ENCODE measurements around the gene TRIM46. TPM values are rescaled to one million over a fixed set of nuclear protein-coding genes. Genes with fewer than 3 reads are reported as not detected.

The TRIM46 gene
- polyA plus RNA-seq, 2 of the 4 experiments (the other 2 are of a cell fraction): 1.1 to 2.8 TPM

- Histone ChIP-seq H3K27ac (peak overlapping the region; percentile 80 to 90), H3K9me3 (no peaks in the 10 kb centered on the region), H3K4me3 (peak overlapping the region; percentile 55), H3K4me2 (peak overlapping the region; percentile 89), H3K4me1 (peaks cover 59% of the 10 kb centered on the region)
- TF ChIP-seq GATA3 (IDR thresholded peaks at IDR 0.05; ENCODE audit: borderline replicate concordance) (no peak), BHLHE40 (IDR thresholded peaks at IDR 0.05; ENCODE audit: low read depth, low read length) (no peak), CBX8 (IDR thresholded peaks at IDR 0.05) (no peak), HEYL (CRISPR knock-in tag; IDR thresholded peaks at IDR 0.05) (no peak), NFE2L2 (conservative IDR thresholded peaks at IDR 0.05; ENCODE audit: low read length) (no peak), PHF8 (IDR thresholded peaks at IDR 0.05; ENCODE audit: borderline replicate concordance, low read depth) (peak; percentile 43; the same call in 1 of the 2 replicates), FOSB (CRISPR knock-in tag; IDR thresholded peaks at IDR 0.05) (0 out of 2 replicates have a peak, but pooled peaks have one; percentile 46)
- DNase-seq (ENCODE audit: low read depth in 1 of 2, low spot score in 1 of 2) (no peak), ATAC-seq (peak; percentile 0 to 7; a peak in 3 of 6 replicates), FAIRE-seq (no peak)
- CTCF ChIA-PET: interaction anchor here (0.9 to 19.7 kb wide), 11 partner anchors 10 to 123 kb away, joined by 3 to 309 read pairs (median 4); partner anchors contain the start of gene KRTCAP2
- WGBS (ENCODE audit: missing lambda C conversion rate): 2% methylated on average over 15 of the region's 17 CpGs
- POLR2A ChIA-PET: interaction anchor here (1.1 kb wide), 1 partner anchor 20 kb away, joined by 3 read pairs; no protein-coding TSS in a partner anchor
Measured at GRCh38 chr1:155127967-155128754, 45.5 kb upstream of the TRIM46 start.

GRCh38 chr1:155128755-155129473, 44.7 kb upstream of the TRIM46 start:
- CTCF ChIA-PET: interaction anchor here (0.9 to 19.7 kb wide), 10 partner anchors 8 to 85 kb away, joined by 3 to 309 read pairs (median 4); partner anchors contain the start of gene KRTCAP2
- WGBS (ENCODE audit: missing lambda C conversion rate): 9% methylated on average over 14 of the region's 14 CpGs
- ATAC-seq: peak in 1 of 2 experiments; percentile 2; a peak in 2 of 6 replicates

GRCh38 chr1:155130272-155131006, 43.2 kb upstream of the TRIM46 start:
- peak overlapping the region; percentile 89 for H3K4me2 ChIP-seq
- peaks cover 55% of the 10 kb centered on the region for H3K4me1 ChIP-seq
- DNase-seq (ENCODE audit: low read depth in 1 of 2, low spot score in 1 of 2): no peak
- peak overlapping the region; percentile 80 to 90 for H3K27ac ChIP-seq
- H3K4me3 ChIP-seq: peak overlapping the region; percentile 55
- no peaks in the 10 kb centered on the region for H3K9me3 ChIP-seq
- WGBS (ENCODE audit: missing lambda C conversion rate): 83% methylated on average over 4 of the region's 6 CpGs
- ATAC-seq: no peak
- ChIA-PET POLR2A (no interaction called here), CTCF (interaction anchor here (0.8 to 19.7 kb wide), 11 partner anchors 10 to 795 kb away, joined by 3 to 309 read pairs (median 4); partner anchors contain the start of genes ADAM15 and KRTCAP2)
- FAIRE-seq: no peak
- TF ChIP-seq KDM1A (IDR thresholded peaks at IDR 0.05; ENCODE audit: low read depth) (no peak), BCL3 (IDR thresholded peaks at IDR 0.05) (no peak), FOSL2 (IDR thresholded peaks at IDR 0.05) (no peak), FOSL2 (CRISPR knock-in tag; IDR thresholded peaks at IDR 0.05) (no peak), ZSCAN20 (CRISPR knock-in tag; IDR thresholded peaks at IDR 0.05) (no peak), MAZ (IDR thresholded peaks at IDR 0.05; ENCODE audit: borderline replicate concordance, low read depth, low read length) (no peak), HDAC2 (IDR thresholded peaks at IDR 0.05) (no peak), FOSB (CRISPR knock-in tag; IDR thresholded peaks at IDR 0.05) (no peak), HEYL (CRISPR knock-in tag; IDR thresholded peaks at IDR 0.05) (no peak)

More at GRCh38 chr1:155128755-155129473, 44.7 kb upstream of the TRIM46 start:
- H3K4me3 ChIP-seq: peak overlapping the region; percentile 55
- H3K27ac ChIP-seq: peak overlapping the region; percentile 80 to 90
- H3K4me2 ChIP-seq: peak overlapping the region; percentile 89
- POLR2A ChIA-PET: interaction anchor here (0.6 to 1.1 kb wide), 2 partner anchors 21 to 145 kb away, joined by 3 to 5 read pairs; partner anchors contain the start of gene CLK2
- TF ChIP-seq JUN (IDR thresholded peaks at IDR 0.05) (0 out of 5 replicates have a peak, but pooled peaks of 1 of the 2 experiments have one; percentile 18), SREBF2 (IDR thresholded peaks at IDR 0.05) (no peak)
- peak in 1 of 2 experiments; percentile 42 for DNase-seq (ENCODE audit: low read depth in 1 of 2, low spot score in 1 of 2)
- H3K4me1 ChIP-seq: peaks cover 60% of the 10 kb centered on the region
- H3K9me3 ChIP-seq: no peaks in the 10 kb centered on the region
- no peak for FAIRE-seq
